Measurements from ENCODE around the gene ROCK1. TPM values are rescaled to one million over a fixed set of nuclear protein-coding genes. Genes with fewer than 3 reads are reported as not detected.
"Not testable (repeated sequence)": the region's sequence is repeated elsewhere in the genome, so short reads cannot be mapped to it uniquely, and the experiment has no call there.

ROCK1 gene
- 34.6 TPM for polyA plus RNA-seq (ENCODE audit: insufficient read length)

DNA sequence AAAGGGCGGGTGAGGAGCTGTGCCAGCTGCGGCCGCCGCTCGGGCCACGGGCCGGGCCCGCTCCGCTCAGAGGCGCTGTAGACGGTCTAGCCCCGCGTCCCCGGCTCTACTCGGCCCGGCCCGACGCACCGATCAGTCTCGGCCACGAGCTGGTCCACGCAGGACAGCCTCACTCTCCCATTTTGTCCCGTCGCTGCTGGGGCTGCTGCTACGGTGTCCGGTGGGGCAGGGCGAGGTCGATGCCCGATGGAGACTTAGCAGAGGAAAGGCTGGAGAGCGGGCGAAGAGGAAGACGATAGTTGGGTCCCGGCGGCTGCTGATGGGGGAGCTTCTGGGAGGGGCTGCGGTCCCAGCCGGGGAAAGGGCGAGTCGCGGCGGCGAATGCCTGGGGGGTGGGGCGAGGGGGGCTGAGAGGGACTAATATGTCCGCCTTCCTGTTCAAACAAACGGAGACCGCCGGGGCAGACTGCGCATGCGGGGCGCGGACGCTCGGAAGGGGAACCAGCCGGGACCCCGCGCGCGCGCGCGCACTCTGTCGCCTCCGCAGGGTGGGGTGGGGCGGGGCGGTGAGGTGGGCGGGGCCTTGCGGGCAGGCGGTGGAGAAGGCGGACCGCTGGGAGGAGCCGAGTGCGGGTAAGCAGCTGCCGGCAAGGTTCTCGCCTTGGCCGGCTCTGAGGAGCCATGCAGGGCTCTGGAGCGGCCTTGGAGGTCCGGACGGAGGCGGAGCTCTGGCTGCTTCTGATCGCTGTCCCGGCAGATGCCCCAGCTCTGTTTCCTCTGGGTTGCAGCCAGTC is at the start of gene ROCK1:
Gene ROCK1 (minus strand): TSS at position 468 of the 794 bp plus-strand sequence. CDS start 903 bp downstream, outside the sequence.
- peak; percentile 98 for DNase-seq

DNA sequence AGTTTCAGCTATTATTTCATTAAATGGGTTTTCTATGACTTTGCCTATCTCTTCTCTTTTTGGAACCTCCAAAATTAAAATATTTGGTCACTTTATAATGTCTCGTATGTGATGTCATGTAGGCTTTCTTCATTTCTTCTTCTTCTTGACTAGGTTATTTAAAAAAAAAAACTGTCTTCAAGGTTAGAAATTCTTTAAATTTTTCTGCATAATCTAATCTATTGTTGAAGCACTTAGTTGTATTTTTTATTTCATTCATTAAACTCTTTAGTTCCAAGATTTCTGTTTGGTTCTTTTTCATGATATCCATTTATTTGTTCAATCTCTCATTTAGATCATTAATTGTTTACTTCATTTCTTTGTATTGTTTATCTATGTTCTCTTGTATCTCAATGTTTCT is 43.8 kb upstream of the ROCK1 start:
- no peak for DNase-seq

- DNase-seq: no peak
These were observed 34.4 kb upstream of the ROCK1 start for GRCh38 chr18:21146016-21146415.

GRCh38 chr18:21145371-21145770 is 33.8 kb upstream of the ROCK1 start:
- DNase-seq: no peak

GRCh38 chr18:21141668-21142422 is 30.2 kb upstream of the ROCK1 start:
- DNase-seq: no peak

GRCh38 chr18:21137719-21138488 is 26.3 kb upstream of the ROCK1 start:
- not testable (repeated sequence) for DNase-seq

GRCh38 chr18:21134895-21135294 is 23.3 kb upstream of the ROCK1 start:
- no peak for DNase-seq

- no peak for DNase-seq
These were observed 20.8 kb upstream of the ROCK1 start for GRCh38 chr18:21132398-21132918.

DNA sequence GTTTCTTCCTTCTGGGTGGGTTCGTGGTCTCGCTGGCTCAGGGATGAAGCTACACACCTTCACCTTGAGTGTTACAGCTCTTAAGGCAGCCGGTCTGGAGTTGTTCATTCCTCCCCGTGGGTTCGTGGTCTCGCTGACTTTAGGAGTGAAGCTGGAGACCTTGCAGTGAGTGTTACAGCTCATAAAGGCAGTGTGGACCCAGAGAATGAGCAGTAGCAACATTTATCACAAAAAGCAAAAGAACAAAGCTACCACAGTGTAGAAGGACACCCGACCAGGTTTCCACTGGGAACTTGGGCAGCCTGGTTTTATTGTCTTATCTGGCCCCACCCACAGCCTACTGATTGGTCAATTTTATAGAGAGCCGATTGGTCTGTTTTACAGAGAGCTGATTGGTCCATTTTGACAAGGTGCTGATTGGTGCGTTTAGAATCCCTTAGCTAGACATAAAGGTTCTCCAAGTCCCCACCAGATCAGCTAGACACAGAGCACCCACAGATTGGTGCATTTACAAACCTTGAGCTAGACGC is 20.1 kb upstream of the ROCK1 start:
- no peak for DNase-seq

- no peak for DNase-seq
These were observed 18.1 kb upstream of the ROCK1 start for GRCh38 chr18:21129566-21130216.

DNA sequence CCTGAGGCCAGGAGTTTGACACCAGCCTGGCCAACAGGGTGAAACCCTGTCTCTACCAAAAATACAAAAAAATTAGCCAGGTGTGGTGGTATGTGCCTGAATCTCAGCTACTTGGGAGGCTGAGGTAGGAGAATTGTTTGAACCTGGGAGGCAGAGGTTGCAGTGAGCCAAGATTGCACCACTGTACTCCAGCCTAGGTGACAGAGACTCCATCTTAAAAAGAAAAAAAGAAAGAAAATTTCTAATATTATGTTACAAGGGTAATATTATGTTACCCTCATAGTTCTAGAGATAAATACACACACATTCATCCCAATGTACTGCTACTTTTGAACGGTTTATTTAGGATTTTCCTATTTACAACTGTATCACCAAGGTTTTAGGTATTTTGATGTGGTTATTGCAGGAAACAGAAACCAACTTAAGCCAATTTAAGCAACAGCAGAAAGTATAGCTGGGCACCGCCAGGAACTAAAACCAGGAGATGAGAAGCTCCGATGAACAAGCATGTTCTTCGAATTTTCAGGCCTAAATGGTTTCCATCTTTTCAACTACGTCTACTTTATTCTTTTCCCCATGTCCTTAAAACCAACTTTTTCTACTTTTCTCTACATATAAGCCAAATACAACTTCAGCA is 11.8 kb upstream of the ROCK1 start:
- no peak for DNase-seq

GRCh38 chr18:21118806-21119205 is 7.2 kb upstream of the ROCK1 start:
- no peak for DNase-seq

- DNase-seq: peak; percentile 36
These were observed 6.0 kb upstream of the ROCK1 start for GRCh38 chr18:21117409-21118131.

DNA sequence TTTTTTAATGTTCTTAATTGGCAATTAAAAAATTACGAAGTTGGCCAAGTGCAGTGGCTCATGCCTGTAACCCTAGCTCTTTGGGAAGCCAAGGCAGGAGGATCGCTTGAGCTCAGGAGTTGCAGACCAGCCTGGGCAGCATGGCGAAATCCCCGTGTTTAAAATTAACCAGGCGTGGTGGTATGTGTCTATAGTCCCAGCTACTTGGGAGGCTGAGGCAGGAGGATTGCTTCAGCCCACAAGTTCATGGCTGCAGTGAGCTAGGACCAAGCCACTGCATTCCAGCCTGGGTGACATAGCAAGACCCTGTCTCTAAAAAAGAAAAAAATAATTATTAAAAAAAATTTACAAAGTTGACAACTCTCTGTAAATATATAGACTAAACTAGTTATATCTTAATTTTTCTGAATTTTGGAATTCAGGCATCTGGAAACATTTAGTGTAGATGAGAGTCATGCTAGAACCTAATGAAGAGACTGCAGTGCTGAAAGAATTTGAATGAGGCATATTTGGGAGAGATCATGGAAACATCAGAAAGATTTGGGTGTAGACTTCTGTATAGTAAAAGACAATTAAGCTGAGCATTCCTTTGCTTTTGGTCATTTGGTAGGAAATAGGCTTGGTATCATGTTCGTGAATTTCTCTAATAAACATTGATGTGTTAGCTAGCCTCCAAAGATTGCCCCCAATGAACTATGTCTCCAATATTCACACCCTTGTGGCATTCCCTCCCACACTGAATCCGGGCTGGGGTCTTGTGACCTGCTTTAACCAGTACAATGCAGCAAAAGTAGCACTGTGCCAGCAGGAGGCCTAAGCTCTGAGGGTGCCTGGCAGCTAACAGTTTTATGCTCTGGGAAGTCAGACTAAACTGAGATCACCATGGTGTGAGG is 4.2 kb upstream of the ROCK1 start:
- DNase-seq: no peak

GRCh38 chr18:21112543-21113105 is 1.0 kb upstream of the ROCK1 start:
- peak; percentile 9 for DNase-seq

GRCh38 chr18:21112140-21112473 is 494 bp upstream of the ROCK1 start:
- DNase-seq: peak; percentile 80

DNA sequence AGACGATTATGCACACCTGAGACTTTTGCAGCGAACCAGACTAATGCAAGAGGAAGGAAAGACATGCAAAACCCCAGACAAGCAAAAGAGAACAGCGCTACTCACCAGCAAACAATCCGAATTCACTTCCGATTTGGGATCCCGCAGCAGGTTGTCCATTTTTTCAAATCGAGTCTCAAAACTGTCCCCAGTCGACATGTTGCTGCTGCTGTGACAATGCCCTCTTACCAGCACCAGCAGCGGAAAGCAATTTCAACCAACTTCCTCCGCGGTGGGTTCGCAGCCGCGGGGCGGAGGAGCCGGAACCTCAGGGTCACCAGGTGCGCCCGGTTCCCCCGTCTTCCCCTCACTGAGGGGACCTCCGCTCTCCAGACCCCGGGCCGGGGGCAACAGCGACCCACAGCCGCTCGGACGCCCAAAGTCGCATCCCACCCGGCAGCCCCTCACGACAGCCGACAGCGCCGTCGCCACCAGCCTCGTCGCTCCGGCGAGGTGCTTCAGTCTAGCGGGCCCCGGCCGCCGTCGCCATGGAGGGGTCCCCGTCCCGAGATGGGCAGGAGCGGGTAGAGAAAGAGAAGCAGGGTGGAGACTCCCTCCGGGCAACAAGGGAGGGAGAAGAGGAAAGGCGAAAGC is 784 bp downstream of the ROCK1 start:
- peak; percentile 46 for DNase-seq

DNA sequence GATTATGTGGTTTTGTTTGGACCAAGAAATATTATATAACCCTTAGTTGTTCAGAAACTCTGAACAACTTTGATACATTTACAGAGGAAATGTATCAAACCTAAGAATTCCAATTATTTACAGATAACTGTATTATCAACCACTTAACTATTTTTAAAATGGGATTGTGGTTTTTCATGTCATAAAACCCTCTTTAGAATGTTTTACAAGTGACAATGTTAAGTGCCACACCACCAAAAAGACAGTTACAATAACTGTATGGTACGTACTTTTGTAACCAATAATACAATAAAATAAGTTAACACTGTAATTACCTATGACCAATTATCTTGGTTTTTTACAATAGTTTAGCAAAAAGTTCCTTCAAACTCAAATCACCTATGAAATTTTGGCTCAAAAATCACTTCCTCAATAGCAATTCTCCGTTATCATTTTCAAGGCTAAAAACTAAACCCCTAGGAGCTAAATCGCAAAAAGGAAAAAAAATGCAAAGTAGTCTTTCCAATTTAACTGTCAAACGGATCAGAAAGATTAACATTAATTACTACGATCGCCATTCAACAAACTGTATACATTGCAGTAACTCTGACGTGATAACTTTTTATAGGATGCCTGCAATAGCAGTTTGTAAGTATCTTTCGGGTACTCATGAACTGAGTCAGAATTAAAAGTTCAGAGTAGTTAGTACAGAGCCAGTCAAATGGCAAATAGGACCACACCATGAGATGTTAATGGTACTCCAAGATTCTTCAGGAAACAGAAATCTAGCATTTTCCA is 1.5 kb downstream of the ROCK1 start:
- no peak for DNase-seq
